GM12878 (cell line): ENCODE data around the gene SPDYE3. TPM values are rescaled to one million over a fixed set of nuclear protein-coding genes. Genes with fewer than 3 reads are reported as not detected.

Source experiments
- ATAC-seq: fragments of 200-7000 bp; cut with Tn5 transposase; 3 replicates; pipeline ENCODE4 v1.9.1; 2020; ENCODE audit warnings: mild to moderate bottlenecking, moderate library complexity
- BruUV-seq: library from RNA; stranded (reverse); fragments of 400-500 nt; replicated peaks from 2 replicates; lab custom pipeline; 2021; lab: Mats Ljungman, UMichigan
- CTCF ChIA-PET: fragments of 300-600 bp; sonication (Branson Sonifier 250); formaldehyde crosslinking; extraction: SDS; loops from one replicate; lab custom pipeline; 2021; ENCODE audit warnings: inconsistent platforms; lab: Yijun Ruan, JAX
- POLR2A ChIA-PET: fragments of 350-600 bp; formaldehyde crosslinking; extraction: SDS; loops from one replicate; lab custom pipeline; 2021; ENCODE audit warnings: inconsistent platforms; lab: Charles Lee
- RAD21 ChIA-PET: fragments of 300-600 bp; sonication (Branson Sonifier 250); formaldehyde crosslinking; loops from one replicate; lab custom pipeline; 2023; ENCODE audit warnings: antibody characterized with exemption; ENCODE audit not compliant: unreplicated experiment; lab: Charles Lee
- SMC1A ChIA-PET: fragments of 300-600 bp; sonication (Branson Sonifier 250); formaldehyde crosslinking; loops from one replicate; lab custom pipeline; 2023; ENCODE audit not compliant: unreplicated experiment, uncharacterized antibody; lab: Charles Lee
- DNase-seq: peaks from one replicate; pipeline ENCODE4 v3.0.0-alpha.2; 2011; ENCODE audit warnings: low read depth, low spot score
- FAIRE-seq: peaks from 3 replicates; lab custom pipeline; 2011; peaks lifted over from hg19 to GRCh38; lab: Jason Lieb, UNC
- H2AFZ ChIP-seq: 2 replicates; pipeline ENCODE4 v1.6.0; 2011; ENCODE audit warnings: low read depth, low read length, control low read depth; ENCODE audit not compliant: control insufficient read depth
- H3K27ac ChIP-seq: 2 replicates; pipeline ENCODE4 v1.5.1; 2011; ENCODE audit warnings: control low read depth; ENCODE audit not compliant: control insufficient read depth, insufficient read depth
- H3K27me3 ChIP-seq, 2 experiments: replicated peaks in 1 of 2; 2 replicates each; pipeline versions ENCODE4 v1.6.0 to v1.6.1; 2011; ENCODE audit warnings: low read length in 1 of 2; ENCODE audit not compliant: control insufficient read depth in 2 of 2, insufficient read depth in 2 of 2
- H3K36me3 ChIP-seq, 2 experiments: 2 replicates each; pipeline ENCODE4 v1.5.1; 2011; ENCODE audit warnings: low read length in 1 of 2; ENCODE audit not compliant: control insufficient read depth in 2 of 2, insufficient read depth in 2 of 2
- H3K4me1 ChIP-seq: 2 replicates; pipeline ENCODE4 v1.6.1; 2011; ENCODE audit warnings: mild to moderate bottlenecking, low read length, moderate library complexity, mixed read lengths; ENCODE audit not compliant: control insufficient read depth, insufficient read depth
- H3K4me2 ChIP-seq: 2 replicates; pipeline ENCODE4 v1.6.0; 2011; ENCODE audit warnings: control low read depth; ENCODE audit not compliant: control insufficient read depth, insufficient read depth
- H3K4me3 ChIP-seq: fragments of 200-600 bp; sonication (generic); 2 replicates; pipeline ENCODE4 v1.5.1; 2016
- H3K79me2 ChIP-seq: 2 replicates; pipeline ENCODE4 v1.6.0; 2011; ENCODE audit warnings: low read length; ENCODE audit not compliant: control insufficient read depth, insufficient read depth
- H3K9ac ChIP-seq: 2 replicates; pipeline ENCODE4 v1.8.0; 2011; ENCODE audit warnings: low read length, control low read depth, mixed read lengths; ENCODE audit not compliant: control insufficient read depth, insufficient read depth
- H3K9me3 ChIP-seq: replicated peaks from 3 replicates; pipeline ENCODE4 v1.5.1; 2011; ENCODE audit warnings: mild to moderate bottlenecking, low read length; ENCODE audit not compliant: control insufficient read depth, insufficient read depth
- H4K20me1 ChIP-seq: 2 replicates; pipeline ENCODE4 v1.6.0; 2011; ENCODE audit not compliant: control insufficient read depth, insufficient read depth
- ESRRA ChIP-seq: IDR thresholded peaks from 2 replicates; pipeline ENCODE4 v1.6.1; 2012; ENCODE audit warnings: mild to moderate bottlenecking, low read length, improper control_type of control experiment
- GABPA ChIP-seq: IDR thresholded peaks from 2 replicates; pipeline ENCODE4 v1.6.1; 2014; ENCODE audit warnings: antibody characterized with exemption, low read depth, mild to moderate bottlenecking, inconsistent platforms
- HCFC1 ChIP-seq: fragments of 150-350 bp; IDR thresholded peaks from 2 replicates; pipeline ENCODE4 v1.6.1; 2014; ENCODE audit warnings: low read length
- KDM1A ChIP-seq: fragments of 200-600 bp; sonication (generic); IDR thresholded peaks from 2 replicates; pipeline ENCODE4 v1.6.1; 2016; ENCODE audit warnings: borderline replicate concordance
- MLLT1 ChIP-seq: fragments of 450-650 bp; IDR thresholded peaks from 2 replicates; pipeline ENCODE4 v1.6.1; 2016; ENCODE audit warnings: mild to moderate bottlenecking
- MTA3 ChIP-seq: IDR thresholded peaks from 2 replicates; pipeline ENCODE4 v1.6.1; 2012; ENCODE audit warnings: low read length, inconsistent platforms, borderline replicate concordance
- NFXL1 ChIP-seq: fragments of 450-650 bp; IDR thresholded peaks from 2 replicates; pipeline ENCODE4 v1.6.1; 2017; ENCODE audit warnings: antibody characterized with exemption, mild to moderate bottlenecking, borderline replicate concordance
- PAX8 ChIP-seq: fragments of 450-650 bp; IDR thresholded peaks from 2 replicates; pipeline ENCODE4 v1.6.1; 2017; ENCODE audit warnings: mild to moderate bottlenecking, moderate library complexity
- PBX3 ChIP-seq: IDR thresholded peaks from 2 replicates; pipeline ENCODE4 v1.6.1; 2011; ENCODE audit warnings: mild to moderate bottlenecking, low read depth, low read length, moderate library complexity; ENCODE audit not compliant: insufficient replicate concordance
- PML ChIP-seq: IDR thresholded peaks from 2 replicates; pipeline ENCODE4 v1.6.1; 2012; ENCODE audit warnings: low read length, inconsistent platforms
- RUNX3 ChIP-seq: IDR thresholded peaks from 2 replicates; pipeline ENCODE4 v1.6.1; 2012; ENCODE audit warnings: low read length, inconsistent platforms
- SMAD5 ChIP-seq: IDR thresholded peaks from 2 replicates; pipeline ENCODE4 v1.6.1; 2016; ENCODE audit warnings: antibody characterized with exemption, low read depth
- SPI1 ChIP-seq: IDR thresholded peaks from 2 replicates; pipeline ENCODE4 v1.6.1; 2011; ENCODE audit warnings: low read depth, mild to moderate bottlenecking, low read length, moderate library complexity, borderline replicate concordance; ENCODE audit not compliant: insufficient read depth
- STAT1 ChIP-seq: fragments of 450-650 bp; conservative IDR thresholded peaks from 2 replicates; pipeline ENCODE4 v1.6.1; 2014; ENCODE audit warnings: antibody characterized with exemption, mild to moderate bottlenecking
- TARDBP ChIP-seq: IDR thresholded peaks from 2 replicates; pipeline ENCODE4 v1.6.1; 2016; ENCODE audit warnings: borderline replicate concordance
- TCF7 ChIP-seq: IDR thresholded peaks from 2 replicates; pipeline ENCODE4 v1.6.1; 2014; ENCODE audit warnings: antibody characterized with exemption, borderline replicate concordance
- ZNF274 ChIP-seq: IDR thresholded peaks from one replicate; pipeline ENCODE4 v1.8.0; 2011; ENCODE audit not compliant: insufficient read length, insufficient read depth
- in situ Hi-C: fragments of 300-500 bp; cut with MboI; formaldehyde crosslinking; loops from 9 replicates; pipeline ENCODE4 v1.14.3; 2018; ENCODE audit warnings: mixed read lengths
- intact Hi-C: fragments of 100-400 bp; cut with micrococcal nuclease; formaldehyde crosslinking; loops from one replicate; pipeline ENCODE4 v1.14.2; 2022; ENCODE audit not compliant: unreplicated experiment
- polyA plus RNA-seq, 11 experiments: library from polyadenylated mRNA; depleted of rRNA in 4 of 11; unstranded in 6 of 11; stranded (reverse) in 5 of 11; fragments of >200 nt; fragmentation: Nextera tagmentation in 4 of 11; fragmentation: Illumina TruSeq in 1 of 11; extraction: Ambion mirVana in 4 of 11; extraction: Trizol in 1 of 11; gene quantifications; 1 replicate in 1 of 11; 2 replicates in 10 of 11; pipeline versions ENCODE4 v1.2.1 to v1.2.3, GENCODE V29; 2011 to 2016; ENCODE audit warnings: inconsistent platforms in 2 of 11, missing spikeins in 2 of 11, low read depth in 1 of 11
- total RNA-seq, 4 experiments: library from RNA; depleted of rRNA in 3 of 4; stranded (reverse); fragments of >200 nt in 3 of 4; fragmentation: Illumina TruSeq in 1 of 4; extraction: Trizol in 1 of 4; gene quantifications; 2 replicates each; pipeline versions ENCODE4 v1.2.1 to v1.2.3, GENCODE V29; 2013 to 2021

SPDYE3 gene
- total and polyA plus RNA-seq, 10 of the 15 experiments (the other 5 are each of a cell fraction or from before 2014, with no cell fraction given), result 0.03 to 9.4 (median 1.4) TPM; not detected in 4

- ATAC-seq (no peak), FAIRE-seq (no peak), DNase-seq (no peak)
- intact Hi-C loops, result no loop called here
- POLR2A ChIA-PET, result interaction anchor here (1.5 kb wide), 2 partner anchors 18 to 214 kb away, joined by 6 to 8 read pairs; no protein-coding TSS in a partner anchor
- H3K9me3 ChIP-seq, result no peaks in the 10 kb centered on the region
- no peak overlapping the region for H3K4me3 ChIP-seq
- H3K27me3 ChIP-seq, result no peaks in the 10 kb centered on the region
- SMC1A ChIA-PET, result interaction anchor here (1.0 to 4.4 kb wide), 4 partner anchors 56 to 213 kb away, joined by 3 to 25 read pairs (median 10); no protein-coding TSS in a partner anchor
- no TSS peak for BruUV-seq
- no peak overlapping the region for H2AFZ ChIP-seq
- peaks cover 26 to 38% of the 10 kb centered on the region in 2 experiments for H3K36me3 ChIP-seq
- no peak for TF ChIP-seq STAT1
- no peak overlapping the region for H3K27ac ChIP-seq
- H3K4me1 ChIP-seq, result peaks cover 14% of the 10 kb centered on the region
- H4K20me1 ChIP-seq, result no peaks in the 10 kb centered on the region; the same call in 1 of the 2 replicates
- no peak overlapping the region for H3K9ac ChIP-seq
- in situ Hi-C loops, result no loop called here
- H3K4me2 ChIP-seq, result no peak overlapping the region
- CTCF ChIA-PET, result interaction anchor here (1.0 to 7.0 kb wide), 7 partner anchors 19 to 217 kb away, joined by 3 to 69 read pairs (median 4); no protein-coding TSS in a partner anchor
- peaks cover 9% of the 10 kb centered on the region for H3K79me2 ChIP-seq
- RAD21 ChIA-PET, result interaction anchor here (0.7 to 5.0 kb wide), 5 partner anchors 61 to 217 kb away, joined by 3 to 15 read pairs (median 3); no protein-coding TSS in a partner anchor
These were observed 39.4 kb downstream of the SPDYE3 start for GRCh38 chr7:100346921-100347320.

- SMC1A ChIA-PET, result no interaction called here
- no peak overlapping the region for H3K27ac ChIP-seq
- no peak overlapping the region for H3K4me2 ChIP-seq
- intact Hi-C loops, result no loop called here
- H3K9me3 ChIP-seq, result no peaks in the 10 kb centered on the region
- no peak overlapping the region for H2AFZ ChIP-seq
- BruUV-seq, result no TSS peak
- H3K4me1 ChIP-seq, result peaks cover 16% of the 10 kb centered on the region
- in situ Hi-C loops, result no loop called here
- FAIRE-seq (no peak), DNase-seq (no peak), ATAC-seq (no peak)
- POLR2A ChIA-PET, result interaction anchor here (0.6 kb wide), 1 partner anchor 138 kb away, joined by 3 read pairs; no protein-coding TSS in a partner anchor
- no peak overlapping the region for H3K4me3 ChIP-seq
- CTCF ChIA-PET, result interaction anchor here (1.0 to 7.0 kb wide), 3 partner anchors 58 to 216 kb away, joined by 3 to 69 read pairs (median 16); no protein-coding TSS in a partner anchor
- RAD21 ChIA-PET, result interaction anchor here (5.0 kb wide), 1 partner anchor 59 kb away, joined by 15 read pairs; no protein-coding TSS in a partner anchor
- H4K20me1 ChIP-seq, result no peaks in the 10 kb centered on the region; the same call in 1 of the 2 replicates
- H3K9ac ChIP-seq, result no peak overlapping the region
- no peaks in the 10 kb centered on the region for H3K27me3 ChIP-seq
- peaks cover 1% of the 10 kb centered on the region; the same call in 1 of the 2 replicates for H3K79me2 ChIP-seq
- H3K36me3 ChIP-seq, result peaks cover 37 to 39% of the 10 kb centered on the region in 2 experiments
- TF ChIP-seq STAT1 (no peak), GABPA (no peak), PBX3 (no peak), PML (no peak), TARDBP (no peak), RUNX3 (no peak), NFXL1 (no peak), SPI1 (no peak), ESRRA (no peak), KDM1A (no peak), MTA3 (no peak), SMAD5 (no peak), MLLT1 (no peak), TCF7 (no peak), PAX8 (no peak), HCFC1 (no peak), ZNF274 (no peak)
These were observed 41.3 kb downstream of the SPDYE3 start for GRCh38 chr7:100348805-100349204.
